SKM-1 treated with dmso at 0.1 percent for 144 hours (cell line): ENCODE results near the gene SUPT3H.

Experiments
- DNase-seq: peaks from one replicate; lab custom pipeline; 2025; ENCODE audit not compliant: unreplicated experiment; lab: John Stamatoyannopoulos, UW

SUPT3H gene

DNA sequence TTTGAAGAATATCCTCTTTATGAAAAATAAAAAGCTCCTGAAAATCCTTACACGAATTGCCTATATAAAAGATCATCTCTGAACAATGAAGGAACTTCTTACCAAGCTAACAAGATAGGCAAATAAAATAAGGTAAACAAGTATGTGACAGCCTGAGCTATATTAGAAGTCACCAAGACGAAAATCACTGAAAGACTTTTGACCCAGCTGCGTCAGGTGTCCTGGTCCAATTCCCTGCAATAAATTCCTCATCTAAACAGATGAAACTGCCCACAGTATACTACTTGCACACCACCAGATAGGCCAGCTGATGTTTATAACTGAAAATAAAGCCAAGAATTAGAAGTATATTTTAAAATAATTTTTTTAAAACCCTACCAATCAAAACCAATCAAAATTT is 117.0 kb downstream of the SUPT3H start:
- DNase-seq = no peak

DNA sequence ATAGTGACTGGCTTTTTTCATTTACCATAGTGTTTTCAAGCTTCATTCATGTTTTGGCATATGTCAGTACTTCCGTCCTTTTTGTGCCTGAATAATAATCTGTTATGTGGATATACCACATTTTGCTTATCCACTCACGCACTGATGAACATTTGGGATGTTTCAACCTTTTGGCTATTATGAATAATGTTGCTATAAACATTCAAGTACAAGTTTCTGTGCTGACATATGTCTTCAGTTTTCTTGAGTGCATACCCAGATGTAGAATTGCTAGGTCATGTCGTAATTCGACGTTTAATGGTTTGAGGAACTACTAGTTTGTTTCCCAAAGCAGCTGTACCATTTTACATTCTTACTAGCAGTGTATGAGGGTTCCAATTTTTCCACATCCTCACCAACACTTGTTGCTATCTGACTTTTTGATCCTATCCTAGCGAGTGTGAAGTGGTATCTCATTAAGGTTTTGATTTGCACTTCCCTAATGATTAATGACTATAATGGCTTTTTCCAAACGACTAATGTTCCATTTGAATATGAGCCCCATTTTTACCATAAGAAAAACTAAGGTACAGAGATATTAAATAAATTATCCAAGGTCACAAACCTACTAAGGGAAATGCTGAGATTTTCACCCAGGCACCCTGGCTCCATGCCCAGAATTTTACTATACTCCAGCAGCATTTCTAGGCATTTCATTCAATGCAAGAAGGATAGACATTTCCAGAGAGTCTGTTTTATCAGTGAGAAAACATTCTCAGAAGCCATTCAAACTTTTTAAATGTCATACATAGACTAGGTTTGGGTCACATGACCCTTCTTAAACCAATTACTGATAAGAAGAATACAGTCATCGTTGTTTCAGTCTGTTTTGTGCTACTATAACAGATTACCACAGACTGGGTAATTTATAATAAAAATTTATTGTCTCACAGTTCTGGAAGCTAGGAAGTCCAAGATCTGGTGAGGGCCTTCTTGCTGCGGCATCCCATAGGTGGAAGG is 120.7 kb downstream of the SUPT3H start:
- DNase-seq = no peak

DNA sequence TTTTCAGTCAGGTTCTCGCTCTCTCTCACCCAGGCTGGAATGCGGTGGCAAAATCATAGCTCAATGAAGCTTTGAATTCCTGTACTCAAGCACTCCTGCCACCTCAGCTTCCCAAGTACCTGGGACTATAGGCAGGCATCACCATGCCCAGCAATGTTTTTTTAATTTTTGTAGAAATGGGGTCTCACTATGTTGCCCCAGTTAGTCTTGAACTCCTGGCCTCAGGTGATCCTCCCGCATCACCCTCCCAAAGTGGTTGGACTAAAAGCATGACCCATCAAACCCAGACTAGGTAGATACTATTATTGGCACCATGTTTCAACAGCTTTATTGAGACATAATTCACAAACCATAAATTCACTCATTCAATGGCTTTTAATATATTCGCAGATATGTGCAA is 122.3 kb downstream of the SUPT3H start:
- no peak for DNase-seq

DNA sequence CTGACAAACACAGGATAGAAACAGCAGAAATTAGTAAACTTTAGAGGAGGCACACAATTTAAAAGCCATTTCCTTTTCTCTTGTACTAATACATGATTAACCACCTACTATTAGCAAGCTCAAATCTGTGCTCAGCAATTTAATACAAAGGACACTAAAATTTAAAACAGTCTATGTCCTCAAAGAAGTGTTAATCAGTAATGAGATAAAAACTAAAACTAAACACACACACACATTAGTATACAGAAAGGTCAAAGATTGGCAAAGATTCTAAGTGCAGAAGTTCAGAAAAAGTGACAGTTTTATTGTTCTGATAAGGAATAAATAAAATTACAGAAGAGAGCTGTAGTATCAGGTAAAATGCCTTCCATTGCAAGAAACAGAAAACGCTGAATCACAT is 123.5 kb downstream of the SUPT3H start:
- no peak for DNase-seq

DNA sequence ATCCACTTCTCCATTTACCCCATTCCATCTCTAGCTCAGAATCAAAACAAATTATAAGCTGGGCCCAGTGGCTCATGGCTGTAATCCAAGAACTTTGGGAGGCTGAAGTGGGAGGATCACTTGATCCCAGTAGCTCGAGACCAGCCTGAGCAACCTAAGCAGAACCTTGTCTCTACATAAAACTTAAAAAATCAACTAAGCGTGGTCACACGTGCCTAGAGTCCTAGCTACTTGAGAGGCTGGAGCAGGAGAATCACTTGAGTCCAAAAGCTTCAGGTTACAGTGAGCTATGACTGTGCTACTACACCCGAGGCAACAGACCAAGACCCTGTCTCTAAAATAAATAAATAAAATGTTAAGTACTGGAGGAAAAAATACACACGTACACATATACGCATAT is 124.3 kb downstream of the SUPT3H start:
- DNase-seq = no peak

DNA sequence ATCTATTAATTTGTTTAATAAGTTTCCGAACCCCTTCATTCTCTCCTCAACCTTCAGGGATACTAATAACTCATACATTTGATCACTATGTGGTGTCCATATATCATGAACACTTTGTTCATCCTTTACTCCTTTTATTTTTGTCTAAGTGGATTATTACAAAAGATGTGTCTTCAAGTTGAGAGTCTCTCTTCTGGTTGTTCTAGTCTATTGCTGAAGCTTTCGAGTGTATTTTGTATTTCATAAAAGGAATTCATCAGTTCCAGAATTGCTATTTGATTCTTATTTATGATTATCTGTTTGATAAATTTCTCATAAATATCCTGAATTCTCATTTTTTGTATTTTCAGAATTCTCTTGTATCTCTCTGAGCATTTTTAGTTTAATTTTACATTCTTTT is 146.1 kb downstream of the SUPT3H start:
- no peak for DNase-seq

DNA sequence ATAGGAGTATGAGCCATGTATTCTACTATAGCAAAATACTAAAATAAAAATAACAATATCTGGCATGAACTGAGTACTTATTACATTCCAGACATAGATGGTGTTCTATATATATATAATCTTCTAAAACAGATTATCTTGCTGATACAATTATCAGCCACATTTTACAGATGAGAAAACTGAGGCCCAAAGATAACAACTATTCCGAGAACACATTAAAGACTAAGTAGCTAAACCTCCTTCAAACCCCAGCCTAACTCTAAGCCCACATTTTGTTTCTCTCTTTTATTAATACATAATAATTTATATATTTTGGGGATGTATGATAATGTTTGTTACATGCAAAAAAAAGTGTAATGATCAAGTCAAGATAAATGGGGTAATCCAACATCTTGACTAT is 148.3 kb downstream of the SUPT3H start:
- DNase-seq = no peak

DNA sequence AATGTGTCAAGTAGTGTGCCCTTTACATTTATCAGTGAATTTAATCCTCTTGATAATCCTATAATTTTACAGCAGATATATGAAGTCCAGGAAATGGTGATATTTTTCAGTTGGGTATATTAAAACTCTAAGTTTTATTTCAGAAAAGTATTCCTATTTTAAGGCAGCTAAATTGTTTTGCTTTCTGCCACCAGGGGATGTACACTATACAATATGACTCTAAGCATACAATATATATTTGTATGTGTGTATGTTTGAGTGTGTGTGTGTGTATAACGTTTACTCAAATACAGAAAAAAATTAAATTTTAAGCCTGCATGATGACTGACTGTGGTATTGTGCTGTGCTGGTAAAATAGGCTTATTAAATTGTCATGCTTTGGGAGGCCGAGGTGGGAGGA is 151.7 kb downstream of the SUPT3H start:
- DNase-seq = no peak

DNA sequence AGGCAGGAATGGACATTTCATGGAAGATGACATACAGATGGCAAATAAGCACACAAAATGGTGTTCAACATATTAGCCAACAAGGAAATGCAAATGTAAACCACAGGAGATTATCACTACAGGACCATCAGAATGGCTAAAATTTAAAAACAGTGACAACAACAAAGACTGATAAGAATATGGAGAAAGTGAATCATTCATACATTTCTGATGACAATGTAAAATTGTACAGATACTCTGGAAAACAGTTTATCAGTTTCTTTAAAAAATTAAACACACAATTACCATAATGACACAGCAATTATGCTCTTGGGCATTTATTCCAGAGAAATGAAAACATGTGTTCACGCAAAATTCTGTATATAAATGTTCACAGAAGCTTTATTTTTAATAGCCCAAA is 155.4 kb downstream of the SUPT3H start:
- no peak for DNase-seq

DNA sequence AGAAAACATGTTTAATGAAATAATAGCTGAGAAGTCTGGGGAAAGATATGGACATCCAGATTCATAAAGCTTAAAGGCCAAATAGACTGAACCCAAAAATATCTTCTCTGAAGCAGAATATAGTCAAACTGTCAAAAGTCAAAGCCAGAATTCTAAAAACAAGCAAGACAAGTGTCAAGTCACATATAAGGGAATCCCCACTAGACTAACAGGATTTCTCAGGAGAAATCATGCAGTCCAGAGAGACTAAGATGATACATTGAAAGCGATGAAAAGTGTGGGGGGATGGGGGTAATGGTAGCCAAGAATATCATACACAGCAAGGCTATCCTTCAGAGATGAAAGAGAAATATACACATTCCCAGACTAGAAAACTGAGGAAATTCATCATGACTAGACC is 162.0 kb downstream of the SUPT3H start:
- no peak for DNase-seq

DNA sequence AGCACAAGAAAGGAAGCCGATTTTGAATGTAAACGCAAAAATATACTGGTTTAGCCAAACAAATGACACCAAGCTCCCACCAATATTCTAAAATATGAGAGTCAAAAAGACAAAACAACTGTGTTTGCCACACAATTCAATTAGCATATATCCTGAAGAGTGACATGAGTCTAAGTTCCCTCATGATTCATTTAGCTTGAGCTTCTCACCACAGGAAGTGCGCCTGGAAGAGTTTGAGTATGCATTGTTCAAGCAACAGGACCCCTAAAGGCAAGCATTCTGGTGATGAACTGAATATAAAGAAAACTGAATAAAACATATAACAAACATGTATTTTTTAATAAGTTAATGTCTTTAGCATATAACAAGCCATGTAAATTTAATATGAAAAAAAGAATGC is 164.8 kb downstream of the SUPT3H start:
- DNase-seq = no peak

DNA sequence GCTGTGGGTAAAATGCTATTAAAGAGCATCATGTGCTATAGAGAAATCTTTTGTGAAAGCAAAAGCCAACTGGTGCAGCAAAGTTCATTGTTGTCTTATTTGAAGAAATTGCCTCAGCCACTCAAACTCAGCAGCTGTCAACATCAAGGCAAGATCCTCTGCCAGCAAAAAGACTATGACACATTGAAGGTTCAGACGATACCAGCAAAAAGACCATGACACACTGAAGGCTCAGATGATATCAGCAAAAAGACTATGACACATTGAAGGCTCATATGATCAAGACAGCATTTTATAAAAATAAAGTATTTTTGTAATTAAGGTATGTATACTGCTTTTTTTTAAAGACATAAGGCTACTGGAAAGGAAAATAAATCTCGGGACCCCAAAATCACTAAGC is 168.0 kb downstream of the SUPT3H start:
- no peak for DNase-seq

DNA sequence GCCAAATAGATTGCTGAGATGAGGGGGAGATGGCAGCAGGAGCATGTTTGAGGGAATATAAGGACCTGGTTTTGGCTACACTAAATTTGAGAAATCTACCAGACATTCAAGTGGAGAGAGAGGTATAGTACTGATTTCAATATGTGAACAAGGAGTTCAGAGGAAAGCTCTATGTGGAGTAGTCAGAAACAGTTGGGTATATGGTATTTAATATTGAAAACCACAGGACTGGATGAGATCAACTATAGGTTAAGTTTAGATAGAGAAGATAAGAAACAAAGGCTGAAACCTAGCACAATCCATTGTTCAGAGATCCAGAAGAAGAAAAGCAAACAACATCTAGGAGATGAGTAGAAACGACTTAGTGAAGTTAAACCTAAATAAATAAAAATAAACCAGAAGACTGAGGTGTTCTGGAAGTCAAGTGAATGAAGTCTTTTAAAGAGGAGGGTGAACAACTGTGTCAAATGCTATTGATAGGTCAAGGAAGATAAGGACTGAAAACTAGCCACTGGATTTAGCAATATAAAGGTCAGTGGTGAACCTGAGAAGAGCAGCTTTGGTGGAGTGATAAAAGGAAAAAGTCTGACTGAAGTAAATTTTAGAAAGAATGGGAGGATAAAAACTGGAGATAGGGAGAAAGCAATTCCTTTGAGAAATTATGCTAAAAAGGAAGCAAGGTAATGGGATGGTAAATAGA is 170.8 kb downstream of the SUPT3H start:
- DNase-seq = no peak

DNA sequence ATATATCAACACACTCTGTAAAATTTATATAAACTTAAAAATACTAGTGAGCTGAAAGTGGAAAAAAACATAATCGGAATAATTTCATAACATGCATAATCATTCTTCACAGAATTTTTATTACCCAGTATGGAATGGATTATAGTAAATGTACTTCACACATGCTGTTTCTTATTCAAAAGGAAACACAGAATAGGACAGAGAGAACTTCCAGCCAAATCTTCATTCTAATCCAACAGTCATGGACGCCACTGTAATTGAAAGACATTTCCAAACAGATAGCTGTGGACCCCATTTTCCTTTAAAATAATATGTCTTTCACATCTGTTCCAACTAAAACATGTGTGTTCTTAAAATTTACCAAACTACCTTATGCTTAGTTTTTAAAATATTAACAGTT is 176.2 kb downstream of the SUPT3H start:
- no peak for DNase-seq

DNA sequence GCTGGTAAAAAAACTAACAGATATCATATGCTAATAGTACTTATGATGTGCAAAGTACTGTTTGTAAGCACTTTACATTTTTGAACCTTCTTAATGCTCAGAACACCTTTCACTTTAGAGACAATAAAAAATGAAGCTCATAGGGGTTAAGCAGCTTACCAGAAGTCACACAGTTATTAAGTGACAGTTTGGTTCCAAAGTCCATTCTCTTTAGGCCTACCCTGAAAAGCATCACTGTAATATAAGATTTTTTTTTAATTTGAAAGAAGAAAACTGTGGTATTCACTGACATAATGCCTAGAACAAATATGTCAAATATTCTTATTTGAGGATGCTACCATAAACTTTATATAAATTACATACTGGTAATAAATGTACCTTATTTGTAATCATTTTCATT is 177.2 kb downstream of the SUPT3H start:
- no peak for DNase-seq

DNA sequence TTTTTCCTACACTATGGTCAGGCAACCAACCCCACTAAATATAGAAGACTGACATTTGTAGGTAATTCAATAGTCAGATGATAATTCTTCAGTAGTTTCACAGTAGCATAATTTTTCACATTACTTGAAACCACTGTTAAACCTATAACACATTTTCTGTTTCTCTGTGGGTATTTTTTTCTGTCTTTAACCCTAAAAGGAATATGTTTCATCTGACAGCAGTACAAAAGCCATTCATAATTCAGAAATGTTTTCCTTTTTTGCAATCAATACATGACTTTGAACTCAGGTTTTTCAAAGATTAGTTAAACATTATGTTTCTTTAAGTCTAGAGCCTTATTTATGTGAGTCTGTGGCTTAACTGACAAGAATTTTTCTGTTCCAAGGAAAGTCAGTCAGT is 178.2 kb downstream of the SUPT3H start:
- no peak for DNase-seq

DNA sequence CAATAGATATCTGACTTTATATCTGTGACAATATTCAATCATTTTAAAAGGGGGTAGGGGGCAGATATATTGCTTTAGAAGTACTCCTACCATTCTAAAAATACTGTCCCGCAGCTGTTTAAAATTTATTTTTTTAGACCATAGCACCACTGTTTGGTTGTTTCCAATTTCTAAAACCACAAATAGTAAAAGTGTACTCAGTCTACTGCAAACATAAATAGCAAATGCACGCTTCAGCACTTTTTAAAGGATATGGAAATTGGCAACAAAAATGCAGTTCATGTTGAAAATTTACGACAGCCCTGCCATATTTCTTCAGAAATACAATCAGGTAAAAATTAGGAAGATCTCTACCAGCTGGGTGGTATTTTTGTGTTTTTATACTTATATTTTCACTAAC is 181.6 kb downstream of the SUPT3H start:
- no peak for DNase-seq

DNA sequence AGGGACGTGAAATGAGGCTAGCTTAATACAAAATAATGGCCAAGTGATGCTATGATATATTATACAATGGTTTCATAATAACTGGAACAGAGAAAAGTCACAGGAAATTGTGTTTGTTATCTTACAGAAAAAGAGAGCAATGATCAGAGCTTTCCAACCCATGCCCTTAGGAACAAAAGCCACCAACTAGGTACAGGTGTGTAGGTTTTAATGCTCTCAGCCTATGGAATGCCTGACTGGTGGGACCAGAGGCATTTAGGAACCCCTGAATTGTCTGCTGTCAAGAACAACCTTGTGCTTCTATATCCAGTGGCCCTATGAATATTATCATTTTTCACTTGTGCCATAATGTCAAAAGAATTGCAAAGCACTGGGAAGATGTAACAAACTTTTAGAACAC is 182.6 kb downstream of the SUPT3H start:
- no peak for DNase-seq

DNA sequence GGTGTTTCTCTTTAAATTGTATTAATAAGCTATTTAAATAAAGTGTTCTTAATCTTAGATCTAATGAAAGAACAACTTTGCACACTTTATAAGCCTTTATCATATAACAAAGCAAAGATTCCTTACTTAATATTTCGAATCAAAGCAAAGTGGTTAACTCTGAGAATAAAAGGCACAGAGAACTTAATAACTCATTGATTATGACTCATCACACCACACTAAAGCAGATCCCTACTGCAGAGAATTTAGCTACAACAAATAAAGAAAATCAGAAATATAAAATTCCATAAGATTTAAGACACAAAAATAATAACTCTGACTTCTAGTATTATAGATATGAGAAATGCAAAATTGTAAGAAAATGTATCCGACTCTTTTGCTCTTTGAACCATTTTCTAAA is 185.2 kb downstream of the SUPT3H start:
- no peak for DNase-seq

DNA sequence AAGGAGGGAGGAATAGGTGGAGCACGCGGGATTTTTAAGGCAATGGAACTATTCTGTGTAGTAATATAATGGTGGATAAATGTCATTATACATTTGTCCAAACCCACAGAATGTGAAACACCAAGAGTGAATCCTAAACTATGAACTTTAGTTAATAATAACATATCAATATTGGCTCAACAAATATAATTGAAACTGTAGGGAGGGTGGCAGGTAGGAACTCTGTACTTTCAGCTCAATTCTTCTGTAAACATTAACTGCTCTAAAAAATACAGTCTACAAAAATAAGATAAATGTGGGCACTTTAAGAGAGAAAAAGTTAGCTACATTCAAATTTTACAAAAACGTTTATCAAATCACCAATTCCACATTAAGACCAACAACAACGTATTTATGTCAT is 186.3 kb downstream of the SUPT3H start:
- no peak for DNase-seq

DNA sequence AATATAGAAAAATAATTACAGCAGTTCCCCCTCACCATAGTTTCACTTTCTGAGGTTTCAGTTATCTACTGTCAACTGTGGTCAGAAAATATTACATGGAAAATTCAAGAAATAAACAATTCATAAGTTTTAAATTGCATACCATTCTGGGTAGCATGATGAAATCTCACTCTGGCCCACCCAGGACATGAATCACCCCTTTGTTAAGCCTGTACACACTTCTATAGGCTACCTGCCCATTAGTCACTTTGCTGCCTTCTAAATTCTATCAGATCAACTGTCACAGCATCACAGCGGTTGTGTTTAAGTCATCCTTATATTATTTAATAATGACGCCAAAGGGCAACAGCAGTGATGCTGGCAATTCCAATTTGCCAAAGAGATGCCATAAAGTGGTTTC is 189.9 kb downstream of the SUPT3H start:
- DNase-seq = no peak
